KG1 (cell line): ENCODE data around the gene SRSF7.
"Not testable (repeated sequence)": the region's sequence is repeated elsewhere in the genome, so short reads cannot be mapped to it uniquely, and the experiment has no call there.

Experiments used
- DNase-seq: peaks from one replicate; lab custom pipeline; 2025; lab: John Stamatoyannopoulos, UW

Gene SRSF7

DNA sequence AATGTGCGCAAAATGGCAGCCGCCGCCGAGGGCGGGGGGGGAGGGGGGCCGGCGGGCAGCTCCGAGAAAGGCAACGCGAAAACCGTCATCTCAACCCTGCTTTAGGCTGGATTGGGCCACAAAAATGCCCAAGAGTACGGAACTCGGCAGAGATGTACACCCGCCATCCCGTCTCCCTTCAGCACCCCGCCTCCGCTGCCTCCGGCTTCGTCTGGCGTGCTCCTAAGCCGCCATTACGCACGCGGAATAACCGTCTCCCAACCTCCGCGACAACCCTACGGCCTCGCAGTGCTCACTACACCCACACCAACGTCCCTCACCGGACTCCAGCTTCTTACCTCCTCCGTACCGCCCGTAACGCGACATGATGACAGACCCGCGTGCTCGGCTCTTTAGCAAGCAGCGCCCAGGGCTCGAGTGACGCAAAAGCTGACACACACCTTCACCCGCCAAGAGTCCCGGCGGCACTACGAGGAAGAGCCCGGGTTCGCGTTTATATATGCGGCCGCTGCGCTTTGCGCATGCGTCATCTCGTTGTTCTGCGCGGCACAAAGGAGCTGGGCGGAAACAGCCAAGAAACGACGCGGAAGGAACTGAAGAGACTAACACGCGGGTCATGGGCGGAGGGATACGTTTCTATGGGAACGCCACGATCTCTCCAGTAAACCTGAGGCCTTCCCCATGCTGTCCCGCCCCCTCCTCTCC lies at the start of gene SRSF7:
Gene SRSF7, minus strand, starts transcription at position 471 of the 705 bp plus-strand sequence. Its CDS starts 105 bp downstream, at position 366.
- DNase-seq: peak; percentile 96

- no peak for DNase-seq
Observed at GRCh38 chr2:38797953-38798352, 46.8 kb upstream of the SRSF7 start.

DNA sequence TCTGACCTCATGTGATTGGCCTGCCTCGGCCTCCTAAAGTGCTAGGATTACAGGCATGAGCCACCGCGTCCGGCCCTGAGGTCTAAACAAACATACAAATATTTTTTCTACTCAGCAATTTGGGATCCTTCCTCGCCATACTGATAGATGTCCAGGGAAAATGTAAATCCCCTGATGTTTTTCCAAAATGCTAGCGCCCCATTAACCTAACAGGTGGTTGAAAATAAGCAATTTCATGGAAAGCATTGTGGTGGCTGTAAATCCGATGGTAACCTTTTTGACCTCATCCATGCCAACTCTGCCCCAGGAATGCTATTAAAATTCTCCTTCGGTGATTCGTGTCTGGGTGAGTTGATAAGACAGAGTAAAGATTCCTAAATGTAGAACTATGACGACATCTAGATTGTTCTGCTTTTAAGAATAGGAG lies 46.1 kb upstream of the SRSF7 start:
- DNase-seq: no peak

DNA sequence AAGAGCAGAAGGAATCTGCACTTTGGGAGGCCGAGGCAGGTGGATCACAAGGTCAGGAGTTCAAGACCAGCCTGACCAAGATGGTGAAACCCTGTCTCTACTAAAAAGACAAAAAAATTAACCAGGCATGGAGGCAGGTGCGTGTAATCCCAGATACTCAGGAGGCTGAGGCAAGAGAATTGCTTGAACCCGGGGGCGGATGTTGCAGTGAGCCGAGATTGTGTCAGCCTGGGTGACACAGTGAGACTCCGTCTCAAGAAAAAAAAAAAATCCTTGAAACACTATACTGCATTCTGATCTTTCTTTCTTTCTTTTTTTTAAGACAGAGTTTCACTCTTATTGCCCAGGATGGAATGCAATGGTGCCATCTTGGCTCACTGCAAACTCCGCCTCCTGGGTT lies 43.9 kb upstream of the SRSF7 start:
- DNase-seq: not testable (repeated sequence)

DNA sequence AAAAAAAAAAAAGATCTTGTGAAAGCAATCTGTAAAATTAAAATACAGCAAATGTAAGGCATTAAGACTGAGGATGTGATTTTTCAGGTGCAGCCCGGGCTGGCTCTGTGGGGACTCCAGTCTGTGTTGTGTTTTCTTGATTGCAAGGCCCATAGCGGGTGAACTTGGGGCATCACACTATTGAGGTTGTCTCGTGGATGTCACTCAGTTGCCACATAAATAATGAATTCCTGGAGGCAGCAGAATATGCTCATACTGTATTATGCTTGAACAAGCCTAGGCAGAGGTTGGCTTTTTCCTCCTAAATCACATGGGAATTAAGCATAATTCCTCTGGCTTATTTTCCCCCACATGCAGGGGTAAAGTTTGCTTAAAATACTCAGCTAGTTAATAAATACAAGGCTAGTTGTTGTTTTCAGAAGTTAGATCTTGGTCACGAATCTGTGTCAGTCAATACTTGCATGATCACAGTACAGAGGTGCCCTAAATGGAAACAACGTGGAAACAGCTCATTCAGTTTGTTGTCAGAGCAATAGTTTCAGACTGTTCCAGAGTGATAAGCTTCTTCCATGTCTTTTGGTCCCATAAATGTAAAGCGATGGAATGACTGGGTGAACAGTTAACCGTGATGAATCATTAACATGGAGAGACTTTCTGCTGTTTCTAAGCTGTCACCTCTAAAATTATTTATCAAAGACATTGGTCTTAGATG lies 43.2 kb upstream of the SRSF7 start:
- no peak for DNase-seq

DNA sequence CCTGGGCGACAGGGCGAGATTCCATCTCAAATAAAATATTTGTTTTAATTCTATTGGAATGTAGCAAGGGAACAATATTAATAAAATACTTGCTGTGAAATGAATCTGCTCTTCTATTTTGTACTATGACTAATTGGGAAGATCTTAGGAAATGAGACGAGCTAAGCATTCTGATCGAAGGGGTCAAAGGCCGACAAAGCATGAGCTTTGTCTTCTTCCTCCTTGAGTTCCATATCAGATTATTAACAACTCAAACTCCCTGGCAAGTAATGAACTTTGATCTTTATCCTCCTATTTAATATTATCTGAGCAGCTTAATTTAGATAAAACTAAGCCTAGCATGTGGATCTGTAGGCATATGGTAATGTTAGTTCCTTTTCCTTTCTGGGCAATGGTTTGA lies 42.4 kb upstream of the SRSF7 start:
- no peak for DNase-seq

GRCh38 chr2:38792751-38793150 lies 41.6 kb upstream of the SRSF7 start:
- no peak for DNase-seq

- not testable (repeated sequence) for DNase-seq
Observed at GRCh38 chr2:38792321-38792720, 41.2 kb upstream of the SRSF7 start.

DNA sequence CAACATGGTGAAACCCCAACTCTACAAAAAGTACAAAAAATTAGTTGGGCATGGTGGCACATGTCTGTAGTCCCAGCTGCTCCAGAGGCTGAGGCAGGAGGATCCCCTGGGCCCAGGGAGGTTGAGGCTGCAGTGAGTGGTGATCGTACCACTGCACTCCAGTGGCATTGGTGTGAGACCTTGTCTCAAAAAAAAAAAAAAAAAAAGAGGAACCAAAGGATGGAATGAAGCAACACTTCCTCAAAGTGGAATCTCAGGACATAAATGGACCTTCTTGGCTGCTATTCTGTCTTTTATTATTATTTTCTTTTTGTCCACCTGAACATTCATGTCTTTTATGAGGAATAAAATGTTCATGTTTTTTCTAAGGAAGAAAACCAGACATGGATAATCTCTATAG lies 40.6 kb upstream of the SRSF7 start:
- no peak for DNase-seq

GRCh38 chr2:38789691-38790090 lies 38.5 kb upstream of the SRSF7 start:
- DNase-seq: no peak

- DNase-seq: no peak
Observed at GRCh38 chr2:38788306-38788705, 37.1 kb upstream of the SRSF7 start.

DNA sequence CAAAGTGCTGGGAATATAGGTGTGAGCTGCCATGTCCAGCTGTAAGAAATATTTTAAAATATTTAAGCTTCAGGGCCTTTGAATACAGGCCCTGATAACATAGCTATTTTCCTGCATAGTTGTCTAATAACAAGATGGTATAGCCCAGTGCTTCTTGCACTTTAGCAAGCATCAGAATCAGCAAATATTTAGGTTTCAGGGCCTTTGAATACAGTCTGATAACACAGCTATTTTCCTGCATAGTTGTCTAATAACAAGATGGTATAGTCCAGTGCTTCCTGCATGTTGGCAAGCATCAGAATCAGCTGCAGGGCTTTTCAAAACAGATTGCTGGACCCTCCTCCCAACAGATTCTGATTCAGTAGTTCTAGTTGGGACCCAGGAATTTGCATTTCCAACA lies 32.4 kb upstream of the SRSF7 start:
- DNase-seq: no peak

- DNase-seq: no peak
Observed at GRCh38 chr2:38778687-38779082, 27.5 kb upstream of the SRSF7 start.

DNA sequence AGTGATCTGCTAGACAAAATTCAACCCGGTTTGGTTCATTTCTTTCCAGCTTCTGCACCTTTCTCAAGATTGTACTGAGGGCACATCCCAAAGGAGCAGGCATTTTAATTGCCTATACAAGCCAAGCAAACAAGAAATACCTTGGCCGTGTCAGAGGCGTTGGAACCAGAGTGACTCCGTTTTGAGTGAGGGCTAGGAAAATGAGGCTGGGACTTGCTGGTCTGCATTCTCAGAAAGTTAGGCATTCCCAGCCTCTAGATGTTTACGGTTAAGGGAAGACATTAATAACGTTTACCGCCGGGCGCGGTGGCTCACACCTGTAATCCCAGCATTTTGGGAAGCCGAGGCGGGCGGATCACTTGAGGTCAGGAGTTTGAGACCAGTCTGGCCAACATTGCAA lies 25.4 kb upstream of the SRSF7 start:
- DNase-seq: no peak

- DNase-seq: no peak
Observed at GRCh38 chr2:38775921-38776225, 24.7 kb upstream of the SRSF7 start.

GRCh38 chr2:38775097-38775920 lies 24.1 kb upstream of the SRSF7 start:
- DNase-seq: no peak

- DNase-seq: no peak
Observed at GRCh38 chr2:38771632-38772031, 20.5 kb upstream of the SRSF7 start.

DNA sequence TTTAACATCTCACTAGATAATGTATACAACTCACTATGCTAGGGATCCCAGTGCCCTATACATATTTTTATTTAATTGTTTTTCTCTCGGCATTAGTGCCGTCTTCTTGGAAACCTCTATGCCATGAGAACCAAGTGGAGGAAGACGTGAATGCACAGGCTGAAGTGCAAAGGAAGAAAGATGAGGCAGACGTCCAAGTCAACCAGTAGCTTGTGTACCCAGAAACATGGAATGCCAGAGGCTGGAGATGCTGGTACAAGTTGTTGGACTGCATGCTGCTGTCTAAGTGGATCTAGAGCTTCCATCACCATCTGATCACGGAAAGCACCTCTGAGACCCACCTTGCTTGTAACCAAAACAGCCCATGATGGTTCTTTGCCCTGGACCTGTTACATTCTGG lies 14.4 kb upstream of the SRSF7 start:
- DNase-seq: no peak

- no peak for DNase-seq
Observed at GRCh38 chr2:38765149-38765548, 14.0 kb upstream of the SRSF7 start.

- DNase-seq: no peak
Observed at GRCh38 chr2:38763728-38764127, 12.6 kb upstream of the SRSF7 start.

- DNase-seq: no peak
Observed at GRCh38 chr2:38763228-38763627, 12.1 kb upstream of the SRSF7 start.

GRCh38 chr2:38755891-38756290 lies 4.7 kb upstream of the SRSF7 start:
- DNase-seq: not testable (repeated sequence)

DNA sequence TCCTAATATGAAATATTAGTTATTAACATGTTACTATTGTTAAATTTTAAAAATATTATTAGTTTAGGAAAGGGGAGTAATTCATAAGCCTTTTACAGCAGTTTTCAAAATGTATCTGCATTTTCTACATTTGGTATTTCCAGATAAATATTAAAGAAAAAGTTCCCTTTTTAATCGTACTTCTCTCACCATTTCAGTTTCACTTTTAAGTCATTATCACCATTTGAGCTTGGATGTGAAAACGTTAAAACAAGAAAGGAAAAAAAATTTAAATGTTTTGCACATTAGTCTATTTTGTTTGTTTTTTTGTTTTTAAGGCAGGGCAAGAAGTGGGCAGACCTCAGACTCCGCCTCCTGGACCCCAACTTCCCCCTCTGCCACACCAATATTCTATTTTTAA lies 3.3 kb upstream of the SRSF7 start:
- DNase-seq: no peak
